T-helper 2 cell treated with Interferon-gamma antibody and Interleukin-4, amounts not matched to agents 5 μg/mL and 100 μg/mL, for 36 hours (primary cell): Measurements from ENCODE around the gene ETFRF1.

ENCODE experiments used
- DNase-seq: peaks from one replicate; pipeline ENCODE4 v3.0.0; 2021; ENCODE audit warnings: low spot score
- H3K27ac Mint-ChIP-seq: one replicate; pipeline ENCODE4 v1.8.0; 2021; ENCODE audit warnings: mild to moderate bottlenecking, mixed read lengths
- H3K27me3 Mint-ChIP-seq: one replicate; pipeline ENCODE4 v1.8.0; 2021; ENCODE audit warnings: low read depth, mixed read lengths
- H3K36me3 Mint-ChIP-seq: one replicate; pipeline ENCODE4 v1.8.0; 2021; ENCODE audit warnings: low read depth, mixed read lengths
- H3K4me1 Mint-ChIP-seq: one replicate; pipeline ENCODE4 v1.8.0; 2021; ENCODE audit warnings: low read depth, mixed read lengths
- H3K4me3 Mint-ChIP-seq: one replicate; pipeline ENCODE4 v1.8.0; 2022; ENCODE audit warnings: mild to moderate bottlenecking, moderate library complexity, mixed read lengths
- H3K9me3 Mint-ChIP-seq: one replicate; pipeline ENCODE4 v1.8.0; 2021; ENCODE audit warnings: mixed read lengths

The ETFRF1 gene

DNA sequence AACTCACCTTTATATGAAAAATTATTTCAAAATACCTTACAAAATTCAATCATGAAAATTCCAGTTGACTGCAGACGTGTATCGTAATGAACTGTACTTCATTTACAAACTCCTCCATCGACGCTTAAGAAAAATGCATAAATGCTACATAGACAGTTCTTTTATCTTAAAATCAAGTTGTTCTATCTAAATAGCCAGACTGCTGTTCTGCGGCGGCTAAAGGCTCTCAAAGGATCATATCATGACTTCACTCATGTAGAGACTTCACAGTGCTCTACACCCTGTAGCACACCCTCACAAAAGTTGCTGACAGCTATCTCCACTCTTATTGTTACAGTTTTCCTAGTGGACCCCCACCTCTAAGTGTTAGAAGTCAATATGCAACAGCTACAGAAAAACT is 50.5 kb downstream of the ETFRF1 start:
- Mint-ChIP-seq H3K4me1 (peaks cover 42% of the 10 kb centered on the region), H3K36me3 (peaks cover 56% of the 10 kb centered on the region), H3K27ac (no peak overlapping the region), H3K4me3 (no peak overlapping the region), H3K27me3 (no peaks in the 10 kb centered on the region), H3K9me3 (no peaks in the 10 kb centered on the region)
- no peak for DNase-seq

DNA sequence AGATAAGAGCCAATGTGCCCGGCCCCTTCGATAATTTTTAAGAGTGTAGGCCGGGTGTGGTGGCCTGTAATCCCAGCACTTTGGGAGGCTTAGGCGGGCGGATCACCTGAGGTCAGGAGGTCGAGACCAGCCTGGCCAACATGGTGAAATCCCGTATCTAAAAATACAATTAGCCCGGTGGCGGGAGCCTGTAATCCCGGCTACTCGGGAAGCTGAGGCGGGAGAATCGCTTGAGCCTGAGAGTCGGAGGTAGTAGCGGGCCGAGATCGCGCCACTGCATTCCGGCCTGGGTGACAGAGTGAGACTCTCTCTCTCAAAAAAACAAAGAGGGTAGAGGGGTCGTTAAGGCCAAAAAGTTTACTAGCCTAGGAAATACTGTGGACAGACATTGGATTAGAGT is 53.1 kb downstream of the ETFRF1 start:
- Mint-ChIP-seq H3K4me3 (peak overlapping the region; percentile 36), H3K27me3 (peaks cover 10% of the 10 kb centered on the region), H3K4me1 (peaks cover 42% of the 10 kb centered on the region), H3K27ac (no peak overlapping the region), H3K36me3 (peaks cover 51% of the 10 kb centered on the region), H3K9me3 (peaks cover 5% of the 10 kb centered on the region)
- DNase-seq: no peak

DNA sequence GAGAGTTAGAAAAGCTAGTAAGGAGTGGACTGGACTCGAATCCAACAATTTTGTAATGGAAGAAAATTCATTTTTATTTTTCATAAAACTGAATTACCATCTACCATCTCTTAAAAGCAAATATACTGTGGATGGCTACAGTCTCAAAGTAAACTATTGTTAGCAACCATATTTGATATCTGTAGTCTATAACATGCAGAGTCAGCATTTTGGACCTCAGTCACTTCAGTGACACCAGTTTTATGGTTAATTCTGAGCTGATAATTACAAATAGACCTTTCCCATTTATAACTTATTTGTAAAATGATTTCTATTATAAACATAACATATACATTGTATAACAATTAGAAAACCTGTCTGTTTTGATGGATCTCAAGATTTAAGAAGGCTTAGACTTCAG is 53.7 kb downstream of the ETFRF1 start:
- Mint-ChIP-seq H3K4me3 (peak overlapping the region; percentile 89), H3K27me3 (peaks cover 10% of the 10 kb centered on the region), H3K9me3 (peaks cover 5% of the 10 kb centered on the region), H3K36me3 (peaks cover 45% of the 10 kb centered on the region), H3K4me1 (peaks cover 44% of the 10 kb centered on the region), H3K27ac (no peak overlapping the region)
- DNase-seq: no peak

DNA sequence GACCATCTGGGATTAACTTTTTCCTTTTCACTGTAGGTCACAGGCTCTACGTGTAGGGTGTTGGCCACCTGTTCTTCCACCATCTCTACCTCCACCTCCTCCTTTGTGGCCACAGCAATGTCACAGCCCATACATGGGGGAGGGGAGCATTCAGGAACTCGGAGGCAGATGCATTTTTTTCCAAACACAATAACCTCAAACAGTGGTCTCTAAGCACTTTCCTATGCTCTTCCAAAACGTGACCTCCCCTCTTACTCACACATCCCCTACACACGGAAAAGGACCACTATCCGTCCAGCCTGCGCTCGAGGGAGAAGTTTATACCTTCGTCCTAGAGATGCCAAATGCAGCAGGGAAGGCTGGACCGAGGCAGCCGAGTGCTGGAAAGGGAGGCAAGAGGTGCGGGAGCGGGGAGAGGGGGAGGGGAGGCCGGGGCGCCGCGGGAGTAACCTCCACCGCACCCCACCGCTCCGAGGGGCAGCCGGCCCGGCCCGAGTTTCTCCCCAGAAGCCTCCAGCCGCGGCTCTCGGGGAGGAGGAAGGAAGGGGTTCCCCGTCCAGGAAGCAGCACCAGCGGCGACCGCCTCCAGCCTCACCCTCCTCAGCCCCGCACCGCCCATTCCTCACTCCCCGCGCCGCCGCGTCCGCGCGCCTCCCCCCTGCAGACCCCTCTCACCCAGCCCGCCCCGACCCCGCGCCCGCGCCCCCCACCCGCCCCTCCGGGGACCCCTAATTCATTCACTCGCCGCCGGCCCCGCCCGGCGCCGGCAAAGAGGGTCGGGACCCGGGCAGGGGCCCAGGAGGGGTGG is 55.1 kb downstream of the ETFRF1 start:
- DNase-seq: peak; percentile 44
- Mint-ChIP-seq H3K4me1 (peaks cover 42% of the 10 kb centered on the region), H3K27me3 (peaks cover 17% of the 10 kb centered on the region), H3K4me3 (peak overlapping the region; percentile 92), H3K9me3 (peaks cover 5% of the 10 kb centered on the region), H3K36me3 (peaks cover 32% of the 10 kb centered on the region), H3K27ac (peak overlapping the region; percentile 95)

- Mint-ChIP-seq H3K36me3 (peaks cover 23% of the 10 kb centered on the region), H3K9me3 (peaks cover 5% of the 10 kb centered on the region), H3K4me1 (peaks cover 38% of the 10 kb centered on the region), H3K27ac (peak within 1 kb of the TSS; percentile 95), H3K27me3 (peaks cover 25% of the 10 kb centered on the region), H3K4me3 (peak within 1 kb of the TSS; percentile 92)
- peak; percentile 90 for DNase-seq
These were observed 56.0 kb downstream of the ETFRF1 start, which contains the start of gene KRAS for GRCh38 chr12:25250744-25251730. KRAS (minus strand) TSS chr12:25250929.

GRCh38 chr12:25251769-25252168 is 56.7 kb downstream of the ETFRF1 start:
- H3K9me3 Mint-ChIP-seq: peaks cover 5% of the 10 kb centered on the region

GRCh38 chr12:25252946-25253345 is 57.9 kb downstream of the ETFRF1 start:
- H3K4me3 Mint-ChIP-seq: peak overlapping the region; percentile 42
- H3K9me3 Mint-ChIP-seq: peaks cover 5% of the 10 kb centered on the region
- H3K36me3 Mint-ChIP-seq: peaks cover 12% of the 10 kb centered on the region
- no peak overlapping the region for H3K27ac Mint-ChIP-seq
- peaks cover 27% of the 10 kb centered on the region for H3K27me3 Mint-ChIP-seq
- no peak for DNase-seq
- peaks cover 31% of the 10 kb centered on the region for H3K4me1 Mint-ChIP-seq

More at GRCh38 chr12:25251769-25252168, 56.7 kb downstream of the ETFRF1 start:
- peaks cover 37% of the 10 kb centered on the region for H3K4me1 Mint-ChIP-seq
- H3K4me3 Mint-ChIP-seq: peak overlapping the region; percentile 64
- H3K36me3 Mint-ChIP-seq: peaks cover 19% of the 10 kb centered on the region
- peaks cover 26% of the 10 kb centered on the region for H3K27me3 Mint-ChIP-seq
- no peak for DNase-seq
- H3K27ac Mint-ChIP-seq: peak overlapping the region; percentile 26

DNA sequence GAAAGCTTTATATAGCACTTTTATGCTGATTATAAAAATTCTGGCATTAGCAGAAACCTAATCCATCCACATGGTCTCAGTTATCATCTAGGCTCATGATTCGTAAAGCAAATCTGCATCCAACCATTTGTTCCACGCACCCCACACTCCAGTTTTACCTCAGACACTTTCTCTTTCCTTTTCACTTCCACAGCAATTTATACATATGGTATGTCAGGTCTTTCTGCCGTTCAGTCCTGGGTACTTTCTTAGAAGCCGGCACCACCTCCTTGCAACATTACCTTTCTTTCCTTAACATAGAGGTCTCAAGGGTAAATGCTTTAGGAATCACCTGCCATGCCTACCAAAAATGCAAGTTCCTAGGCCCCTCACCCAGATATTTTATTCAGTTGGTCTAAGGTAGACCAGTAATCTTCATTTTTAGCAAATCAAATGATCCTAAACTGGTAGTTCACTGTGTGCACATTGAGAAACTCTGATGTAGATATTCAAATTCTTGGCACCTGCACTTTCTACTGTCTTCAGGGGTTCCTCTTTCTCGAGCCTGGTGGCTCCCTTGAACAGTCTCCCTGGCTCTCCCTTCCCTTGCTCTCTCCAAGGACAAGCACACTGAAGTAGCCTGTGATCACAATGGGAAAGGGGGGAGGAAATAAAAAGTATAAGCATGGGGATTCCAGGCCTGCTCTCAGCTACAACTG is 58.5 kb downstream of the ETFRF1 start:
- Mint-ChIP-seq H3K27me3 (peaks cover 27% of the 10 kb centered on the region), H3K36me3 (peaks cover 9% of the 10 kb centered on the region), H3K4me3 (no peak overlapping the region), H3K9me3 (peaks cover 5% of the 10 kb centered on the region), H3K4me1 (peaks cover 29% of the 10 kb centered on the region), H3K27ac (no peak overlapping the region)
- no peak for DNase-seq

GRCh38 chr12:25254271-25254880 is 59.3 kb downstream of the ETFRF1 start:
- peaks cover 27% of the 10 kb centered on the region for H3K27me3 Mint-ChIP-seq
- H3K4me1 Mint-ChIP-seq: peaks cover 26% of the 10 kb centered on the region
- H3K9me3 Mint-ChIP-seq: peaks cover 5% of the 10 kb centered on the region
- no peak overlapping the region for H3K4me3 Mint-ChIP-seq
- no peak for DNase-seq
- no peak overlapping the region for H3K27ac Mint-ChIP-seq
- H3K36me3 Mint-ChIP-seq: peaks cover 9% of the 10 kb centered on the region
